ENCODE results near the gene ADAMTS2.

ADAMTS2 gene

DNA sequence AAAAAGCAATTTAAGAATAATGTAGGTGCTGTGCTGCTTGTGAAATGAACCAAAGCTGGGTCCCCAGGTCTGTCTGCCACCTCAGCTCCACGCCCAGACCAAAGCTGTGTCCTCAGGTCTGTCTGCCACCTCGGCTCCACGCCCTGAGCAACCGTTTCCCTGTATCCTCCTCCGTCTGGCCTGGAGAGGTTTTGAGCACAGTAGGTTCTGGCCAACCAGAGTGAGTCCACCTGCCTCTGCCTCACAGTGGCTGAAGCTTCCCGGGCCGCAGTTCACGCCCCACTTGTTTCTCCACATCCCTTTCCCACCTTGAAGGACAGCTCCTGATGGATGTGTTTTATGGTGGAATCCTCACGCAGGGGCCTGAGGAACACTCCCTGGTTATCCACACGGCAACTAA, 120.5 kb downstream of the ADAMTS2 start:
- Histone ChIP-seq H4K8ac (ENCODE audit: low read depth, low read length) (no peak overlapping the region), H3K27ac (ENCODE audit: low read depth, low read length) (no peak overlapping the region), H3K27me3 (ENCODE audit: insufficient read depth, low read length, poor library complexity) (no peaks in the 10 kb centered on the region), H3K4me1 (ENCODE audit: control insufficient read depth, low read depth, low read length) (no peaks in the 10 kb centered on the region), H3K56ac (ENCODE audit: low read length) (no peak overlapping the region), H4K5ac (ENCODE audit: low read length) (no peak overlapping the region), H2BK15ac (replicated peaks; ENCODE audit: low read depth) (no peak overlapping the region), H3K4me2 (ENCODE audit: low read length) (no peak overlapping the region), H3K23ac (ENCODE audit: low read length) (no peak overlapping the region), H3K36me3 (ENCODE audit: control insufficient read depth, insufficient read depth, low read length) (no peaks in the 10 kb centered on the region), H2BK5ac (ENCODE audit: low read length) (no peak overlapping the region), H3K4me3 (ENCODE audit: low read length) (no peak overlapping the region), H2AK5ac (ENCODE audit: low read length) (no peak overlapping the region), H2BK120ac (ENCODE audit: low read depth, low read length) (no peak overlapping the region), H3K9ac (ENCODE audit: low read length) (no peak overlapping the region), H3K4ac (ENCODE audit: low read depth, low read length) (no peak overlapping the region), H3K79me1 (ENCODE audit: low read length) (no peaks in the 10 kb centered on the region), H3K79me2 (ENCODE audit: control insufficient read depth, insufficient read depth, low read length) (no peaks in the 10 kb centered on the region), H3K18ac (ENCODE audit: low read length) (no peak overlapping the region)
- WGBS (ENCODE audit: extremely low coverage, insufficient coverage, low lambda C conversion rate): no CpG with 5 or more reads among the region's 10 CpGs
- DNase-seq: no peak

DNA sequence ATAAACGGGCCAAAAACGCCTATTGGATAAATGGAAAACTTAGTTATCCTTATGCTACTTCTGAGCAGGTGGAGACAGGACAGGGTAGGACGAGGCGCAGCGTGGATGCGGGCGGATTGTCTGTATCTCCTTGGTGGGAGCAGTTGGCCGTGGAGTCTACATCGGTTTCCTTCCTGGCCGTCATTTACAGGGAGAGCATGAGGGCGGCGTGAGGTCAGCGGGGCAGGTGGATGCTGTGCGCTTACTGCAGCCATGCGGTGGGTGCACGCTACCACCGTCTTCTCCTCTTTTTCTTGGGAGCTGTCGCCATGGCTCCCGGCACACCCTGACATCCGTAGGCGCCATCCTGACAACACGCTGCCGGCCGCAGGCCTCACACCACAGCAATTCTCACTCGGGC, 121.3 kb downstream of the ADAMTS2 start:
- Histone ChIP-seq H3K23ac (ENCODE audit: low read length) (no peak overlapping the region), H2BK5ac (ENCODE audit: low read length) (no peak overlapping the region), H3K36me3 (ENCODE audit: control insufficient read depth, insufficient read depth, low read length) (no peaks in the 10 kb centered on the region), H4K5ac (ENCODE audit: low read length) (no peak overlapping the region), H3K27ac (ENCODE audit: low read depth, low read length) (no peak overlapping the region), H3K79me2 (ENCODE audit: control insufficient read depth, insufficient read depth, low read length) (no peaks in the 10 kb centered on the region), H3K4me1 (ENCODE audit: control insufficient read depth, low read depth, low read length) (no peaks in the 10 kb centered on the region), H3K9ac (ENCODE audit: low read length) (no peak overlapping the region), H2BK15ac (replicated peaks; ENCODE audit: low read depth) (no peak overlapping the region), H3K79me1 (ENCODE audit: low read length) (no peaks in the 10 kb centered on the region), H2AK5ac (ENCODE audit: low read length) (no peak overlapping the region), H3K18ac (ENCODE audit: low read length) (no peak overlapping the region), H4K8ac (ENCODE audit: low read depth, low read length) (no peak overlapping the region), H3K4ac (ENCODE audit: low read depth, low read length) (no peak overlapping the region), H3K56ac (ENCODE audit: low read length) (no peak overlapping the region), H3K4me3 (ENCODE audit: low read length) (no peak overlapping the region), H3K27me3 (ENCODE audit: insufficient read depth, low read length, poor library complexity) (no peaks in the 10 kb centered on the region), H3K4me2 (ENCODE audit: low read length) (no peak overlapping the region), H2BK120ac (ENCODE audit: low read depth, low read length) (no peak overlapping the region)
- no peak for DNase-seq
- no CpG with 5 or more reads among the region's 25 CpGs for WGBS (ENCODE audit: extremely low coverage, insufficient coverage, low lambda C conversion rate)

DNA sequence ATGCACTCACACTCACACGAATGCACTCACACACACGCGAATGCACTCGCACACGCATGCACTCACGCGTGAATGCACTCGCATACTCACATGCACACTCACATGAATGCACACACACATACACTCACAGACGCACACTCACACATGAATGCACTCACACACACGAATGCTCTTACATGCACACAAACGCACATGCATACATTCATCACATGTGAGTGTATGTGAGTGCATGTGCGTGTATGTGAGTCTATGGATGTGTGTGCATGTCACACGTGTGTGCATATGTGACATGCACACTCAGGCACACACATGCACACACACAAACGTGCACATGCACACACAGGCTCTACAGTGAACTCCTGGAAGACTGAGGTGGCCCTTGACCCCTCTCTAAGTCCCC, 121.7 kb downstream of the ADAMTS2 start:
- peak overlapping the region; percentile 8 for H3K4me3 ChIP-seq (ENCODE audit: low read length)
- WGBS (ENCODE audit: extremely low coverage, insufficient coverage, low lambda C conversion rate): no CpG with 5 or more reads among the region's 14 CpGs

DNA sequence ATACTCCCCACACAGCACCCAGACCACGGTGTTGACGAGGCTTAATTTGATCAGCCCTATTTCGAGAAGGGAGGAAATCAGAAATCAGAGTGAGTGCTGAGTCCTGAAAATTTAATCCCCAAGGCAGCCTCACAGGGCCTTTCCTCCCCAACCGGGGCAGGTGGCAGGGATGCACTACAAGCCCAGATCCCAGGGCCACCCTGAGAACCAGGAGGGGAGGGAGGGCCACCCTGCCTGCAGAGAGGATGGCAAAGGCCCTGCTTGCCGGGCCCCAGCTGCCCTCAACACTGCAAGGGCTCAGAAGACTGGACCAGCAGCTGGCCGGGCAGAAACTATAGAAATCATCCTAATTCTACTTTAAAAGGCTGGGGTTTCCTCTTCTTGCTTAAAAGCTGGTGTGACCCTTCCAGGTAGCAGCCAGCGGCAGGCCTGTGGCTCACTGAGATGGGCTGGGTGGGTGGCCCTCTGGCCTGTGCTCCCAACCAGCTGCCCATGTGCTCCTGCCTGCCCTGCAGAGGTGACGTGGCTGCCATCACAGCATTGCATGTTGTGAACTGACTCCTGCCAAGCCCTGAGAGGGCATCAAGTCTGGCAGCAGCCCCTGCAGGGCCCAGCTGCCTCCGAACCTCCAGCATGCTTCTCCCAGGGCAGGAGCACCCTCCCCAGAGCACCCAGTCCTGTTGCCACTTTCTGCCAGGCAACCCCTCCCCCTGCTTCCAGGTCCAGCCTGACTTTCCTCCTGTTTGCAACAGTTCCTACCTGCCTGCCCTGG, 122.8 kb downstream of the ADAMTS2 start:
- no peak overlapping the region for H2AK5ac ChIP-seq (ENCODE audit: low read length)
- no peaks in the 10 kb centered on the region for H3K79me1 ChIP-seq (ENCODE audit: low read length)
- no peaks in the 10 kb centered on the region for H3K79me2 ChIP-seq (ENCODE audit: control insufficient read depth, insufficient read depth, low read length)
- H3K36me3 ChIP-seq (ENCODE audit: control insufficient read depth, insufficient read depth, low read length): no peaks in the 10 kb centered on the region
- no peak overlapping the region for H3K4me3 ChIP-seq (ENCODE audit: low read length)
- no CpG with 5 or more reads among the region's 9 CpGs for WGBS (ENCODE audit: extremely low coverage, insufficient coverage, low lambda C conversion rate)
- H3K4ac ChIP-seq (ENCODE audit: low read depth, low read length): no peak overlapping the region
- H2BK120ac ChIP-seq (ENCODE audit: low read depth, low read length): no peak overlapping the region
- no peaks in the 10 kb centered on the region for H3K4me1 ChIP-seq (ENCODE audit: control insufficient read depth, low read depth, low read length)
- H2BK5ac ChIP-seq (ENCODE audit: low read length): no peak overlapping the region
- H4K5ac ChIP-seq (ENCODE audit: low read length): no peak overlapping the region
- no peak overlapping the region for H3K27ac ChIP-seq (ENCODE audit: low read depth, low read length)
- H2BK15ac ChIP-seq (replicated peaks; ENCODE audit: low read depth): no peak overlapping the region
- DNase-seq: no peak
- no peak overlapping the region for H3K56ac ChIP-seq (ENCODE audit: low read length)
- no peak overlapping the region for H3K9ac ChIP-seq (ENCODE audit: low read length)
- no peak overlapping the region for H4K8ac ChIP-seq (ENCODE audit: low read depth, low read length)
- no peaks in the 10 kb centered on the region for H3K27me3 ChIP-seq (ENCODE audit: insufficient read depth, low read length, poor library complexity)
- no peak overlapping the region for H3K18ac ChIP-seq (ENCODE audit: low read length)
- no peak overlapping the region for H3K4me2 ChIP-seq (ENCODE audit: low read length)
- no peak overlapping the region for H3K23ac ChIP-seq (ENCODE audit: low read length)

More for the DNA sequence above, 121.7 kb downstream of the ADAMTS2 start:
- Histone ChIP-seq H4K8ac (ENCODE audit: low read depth, low read length) (no peak overlapping the region), H3K23ac (ENCODE audit: low read length) (no peak overlapping the region), H4K5ac (ENCODE audit: low read length) (no peak overlapping the region), H3K9ac (ENCODE audit: low read length) (no peak overlapping the region), H3K79me2 (ENCODE audit: control insufficient read depth, insufficient read depth, low read length) (no peaks in the 10 kb centered on the region), H3K36me3 (ENCODE audit: control insufficient read depth, insufficient read depth, low read length) (no peaks in the 10 kb centered on the region), H3K27me3 (ENCODE audit: insufficient read depth, low read length, poor library complexity) (no peaks in the 10 kb centered on the region), H3K79me1 (ENCODE audit: low read length) (no peaks in the 10 kb centered on the region), H3K4ac (ENCODE audit: low read depth, low read length) (no peak overlapping the region), H2BK5ac (ENCODE audit: low read length) (no peak overlapping the region), H3K18ac (ENCODE audit: low read length) (no peak overlapping the region), H3K56ac (ENCODE audit: low read length) (no peak overlapping the region), H3K4me1 (ENCODE audit: control insufficient read depth, low read depth, low read length) (no peaks in the 10 kb centered on the region), H2BK15ac (replicated peaks; ENCODE audit: low read depth) (no peak overlapping the region), H2AK5ac (ENCODE audit: low read length) (no peak overlapping the region), H3K4me2 (ENCODE audit: low read length) (no peak overlapping the region), H2BK120ac (ENCODE audit: low read depth, low read length) (no peak overlapping the region), H3K27ac (ENCODE audit: low read depth, low read length) (no peak overlapping the region)
- DNase-seq: no peak

DNA sequence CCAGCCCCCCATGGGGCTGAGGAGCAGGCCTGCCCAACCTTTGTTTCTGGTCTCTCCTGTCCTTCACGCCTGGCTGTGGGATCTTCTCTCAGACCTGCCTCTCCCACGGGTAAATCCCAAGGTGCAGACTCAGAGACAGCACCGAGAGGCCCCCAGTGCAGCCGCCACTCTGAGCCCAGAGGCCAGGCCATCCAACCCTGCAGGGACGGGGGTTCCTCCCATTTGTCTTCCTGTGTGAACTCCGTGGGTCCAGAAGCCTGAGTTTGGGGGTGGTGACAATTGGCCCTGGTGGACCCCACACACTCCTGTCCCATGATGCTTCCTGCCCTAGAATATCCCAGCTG, 123.4 kb downstream of the ADAMTS2 start:
- no peak overlapping the region for H2BK15ac ChIP-seq (replicated peaks; ENCODE audit: low read depth)
- no peak overlapping the region for H3K4ac ChIP-seq (ENCODE audit: low read depth, low read length)
- H3K27me3 ChIP-seq (ENCODE audit: insufficient read depth, low read length, poor library complexity): no peaks in the 10 kb centered on the region
- no peak overlapping the region for H2BK5ac ChIP-seq (ENCODE audit: low read length)
- no peaks in the 10 kb centered on the region for H3K79me2 ChIP-seq (ENCODE audit: control insufficient read depth, insufficient read depth, low read length)
- no peak overlapping the region for H3K4me3 ChIP-seq (ENCODE audit: low read length)
- H3K4me1 ChIP-seq (ENCODE audit: control insufficient read depth, low read depth, low read length): no peaks in the 10 kb centered on the region
- DNase-seq: no peak
- no peak overlapping the region for H2AK5ac ChIP-seq (ENCODE audit: low read length)
- H2BK120ac ChIP-seq (ENCODE audit: low read depth, low read length): no peak overlapping the region
- no peaks in the 10 kb centered on the region for H3K79me1 ChIP-seq (ENCODE audit: low read length)
- no peaks in the 10 kb centered on the region for H3K36me3 ChIP-seq (ENCODE audit: control insufficient read depth, insufficient read depth, low read length)
- H3K4me2 ChIP-seq (ENCODE audit: low read length): no peak overlapping the region
- no peak overlapping the region for H3K18ac ChIP-seq (ENCODE audit: low read length)
- no peak overlapping the region for H3K27ac ChIP-seq (ENCODE audit: low read depth, low read length)
- no CpG with 5 or more reads among the region's 6 CpGs for WGBS (ENCODE audit: extremely low coverage, insufficient coverage, low lambda C conversion rate)
- no peak overlapping the region for H3K9ac ChIP-seq (ENCODE audit: low read length)
- H3K23ac ChIP-seq (ENCODE audit: low read length): no peak overlapping the region
- no peak overlapping the region for H4K8ac ChIP-seq (ENCODE audit: low read depth, low read length)
- no peak overlapping the region for H4K5ac ChIP-seq (ENCODE audit: low read length)
- H3K56ac ChIP-seq (ENCODE audit: low read length): no peak overlapping the region
